Stomach (tissue), 9 donors: ENCODE results near the gene RABL6. TPM values are rescaled to one million over a fixed set of nuclear protein-coding genes. Genes with fewer than 3 reads are reported as not detected.

Source experiments
- DNase-seq, 2 donors: peaks; one replicate each; pipeline versions ENCODE4 v3.0.0 to v3.0.0-alpha.2; 2013 to 2019
- H3K27ac ChIP-seq, 5 donors: fragments of 200-600 bp in 4 of 5; sonication (generic) in 4 of 5; one replicate each; pipeline ENCODE4 v1.5.1; 2013 to 2019; ENCODE audit warnings: mild to moderate bottlenecking in 1 of 5, moderate library complexity in 1 of 5
- H3K27me3 ChIP-seq, 3 donors: fragments of 200-600 bp; sonication (generic); one replicate each; pipeline ENCODE4 v1.5.1; 2017 to 2019; ENCODE audit warnings: mixed run types in 1 of 3
- H3K36me3 ChIP-seq, 4 donors: fragments of 200-600 bp; sonication (generic); 1 replicate in 3 of 4; 2 replicates in 1 of 4; pipeline ENCODE4 v1.5.1; 2016 to 2019
- H3K4me1 ChIP-seq, 4 donors: fragments of 200-600 bp; sonication (generic); one replicate each; pipeline ENCODE4 v1.5.1; 2016 to 2019
- H3K4me3 ChIP-seq, 4 donors: fragments of 200-600 bp; sonication (generic) in 3 of 4; one replicate each; pipeline ENCODE4 v1.5.1; 2016 to 2019; ENCODE audit warnings: mild to moderate bottlenecking in 1 of 4
- H3K9me3 ChIP-seq, 4 donors: fragments of 200-600 bp; sonication (generic); one replicate each; pipeline ENCODE4 v1.5.1; 2016 to 2019
- CTCF ChIP-seq, 7 experiments: fragments of 450-650 bp in 4 of 7; fragments of 200-600 bp in 3 of 7; sonication (generic) in 3 of 7; IDR thresholded peaks; one replicate each; pipeline ENCODE4 v1.5.1; 2016 to 2019; ENCODE audit warnings: antibody characterized with exemption in 7 of 7, control low read depth in 2 of 7, mild to moderate bottlenecking in 1 of 7
- EP300 ChIP-seq: sonication (generic); formaldehyde crosslinking; IDR thresholded peaks from one replicate; pipeline ENCODE4 v1.6.1; 2017; ENCODE audit warnings: antibody characterized with exemption
- POLR2A ChIP-seq, 4 donors: fragments of 450-650 bp; IDR thresholded peaks; one replicate each; pipeline ENCODE4 v1.6.1; 2016; ENCODE audit warnings: antibody characterized with exemption in 4 of 4, control low read depth in 2 of 4, mild to moderate bottlenecking in 1 of 4, moderate library complexity in 1 of 4
- POLR2AphosphoS5 ChIP-seq, 3 donors: sonication (generic); formaldehyde crosslinking; IDR thresholded peaks; one replicate each; pipeline ENCODE4 v1.6.1; 2016; ENCODE audit warnings: antibody characterized with exemption in 3 of 3
- WGBS, 5 donors: extraction: QIAGEN DNeasy Blood & Tissue Kit in 3 of 5; methylation state at CpG; one replicate each; pipeline versions ENCODE4 v1.1.5 to v1.1.7; 2013 to 2018; 5-methylcytosine and 5-hydroxymethylcytosine counted together
- intact Hi-C: fragments of 100-400 bp; cut with DNase I; formaldehyde crosslinking; loops from one replicate; pipeline ENCODE4 v1.15.1; 2023; ENCODE audit warnings: low total_unique reads
- polyA plus RNA-seq, 3 donors: library from polyadenylated mRNA; stranded (reverse); fragments of 200-250 nt; gene quantifications; one replicate each; pipeline ENCODE4 v1.2.3, GENCODE V29; 2013
- total RNA-seq, 5 donors: library from RNA; depleted of rRNA; stranded (reverse); fragments of >200 nt; gene quantifications; one replicate each; pipeline versions ENCODE4 v1.1.0 to v1.2.3, GENCODE V29; 2014 to 2016
- donor health status: healthy with polysubstance abuse.
- donor health status: Bipolar disorder and iron deficiency.
- donor health status: healthy.

The RABL6 gene
- total and polyA plus RNA-seq, 8 donors = 47.4 to 615 (median 62.9) TPM

GRCh38 chr9:136823136-136824046 lies 15.6 kb downstream of the RABL6 start:
- WGBS, 5 donors = 86 to 92% (median 88%) methylated on average over 25 to 30 of the region's 30 CpGs
- Histone ChIP-seq H3K4me3 (no peak overlapping the region), H3K27me3 (no peaks in the 10 kb centered on the region), H3K27ac (no peak overlapping the region), H3K4me1 (peaks cover 13 to 16% (median 14%) of the 10 kb centered on the region in 4 donors), H3K9me3 (no peaks in the 10 kb centered on the region), H3K36me3 (peaks cover 40 to 55% (median 52%) of the 10 kb centered on the region in 4 donors)
- intact Hi-C loops = no loop called here
- no peak for DNase-seq
- TF ChIP-seq POLR2A (IDR thresholded peaks at IDR 0.05) = no peak
- no peak for TF ChIP-seq CTCF (IDR thresholded peaks at IDR 0.05)
- no peak for TF ChIP-seq POLR2AphosphoS5 (IDR thresholded peaks at IDR 0.05)
- TF ChIP-seq EP300 = no peak

- TF ChIP-seq EP300 = no peak
- no peak for TF ChIP-seq POLR2A (IDR thresholded peaks at IDR 0.05)
- no peak for TF ChIP-seq POLR2AphosphoS5 (IDR thresholded peaks at IDR 0.05)
- no peak for TF ChIP-seq CTCF (IDR thresholded peaks at IDR 0.05)
- no peak overlapping the region for H3K27ac ChIP-seq
- WGBS, 5 donors = 89 to 93% (median 92%) methylated on average over 13 to 21 of the region's 21 CpGs
- H3K36me3 ChIP-seq = peaks cover 52 to 67% (median 65%) of the 10 kb centered on the region in 4 donors
- no peak for DNase-seq
- H3K4me1 ChIP-seq = peaks cover 13 to 16% (median 14%) of the 10 kb centered on the region in 4 donors
- intact Hi-C loops = no loop called here
- H3K4me3 ChIP-seq = no peak overlapping the region
- no peaks in the 10 kb centered on the region for H3K9me3 ChIP-seq
- no peaks in the 10 kb centered on the region for H3K27me3 ChIP-seq
Measured at GRCh38 chr9:136824496-136825225, 16.9 kb downstream of the RABL6 start.

GRCh38 chr9:136825295-136826187 lies 17.8 kb downstream of the RABL6 start:
- no peak for DNase-seq
- WGBS, 5 donors = 91 to 94% (median 92%) methylated on average over 36 to 44 of the region's 44 CpGs
- peaks cover 13 to 16% (median 13%) of the 10 kb centered on the region in 4 donors for H3K4me1 ChIP-seq
- H3K4me3 ChIP-seq = no peak overlapping the region
- TF ChIP-seq POLR2AphosphoS5 (IDR thresholded peaks at IDR 0.05) = no peak
- TF ChIP-seq EP300 = no peak
- no peak for TF ChIP-seq CTCF (IDR thresholded peaks at IDR 0.05)
- no peak for TF ChIP-seq POLR2A (IDR thresholded peaks at IDR 0.05)
- H3K36me3 ChIP-seq = peaks cover 60 to 76% (median 74%) of the 10 kb centered on the region in 4 donors
- H3K9me3 ChIP-seq = no peaks in the 10 kb centered on the region
- no peak overlapping the region for H3K27ac ChIP-seq
- intact Hi-C loops = no loop called here
- H3K27me3 ChIP-seq = no peaks in the 10 kb centered on the region

- H3K36me3 ChIP-seq = peaks cover 62 to 82% (median 80%) of the 10 kb centered on the region in 4 donors
- intact Hi-C loops = no loop called here
- H3K9me3 ChIP-seq = no peaks in the 10 kb centered on the region
- no peaks in the 10 kb centered on the region for H3K27me3 ChIP-seq
- no peak overlapping the region for H3K4me3 ChIP-seq
- no peak for DNase-seq
- no peak overlapping the region for H3K27ac ChIP-seq
- WGBS, 5 donors = 93 to 96% (median 94%) methylated on average over 12 to 17 of the region's 17 CpGs
- peaks cover 8 to 10% (median 8%) of the 10 kb centered on the region in 4 donors for H3K4me1 ChIP-seq
- TF ChIP-seq POLR2A (IDR thresholded peaks at IDR 0.05) = no peak
- no peak for TF ChIP-seq POLR2AphosphoS5 (IDR thresholded peaks at IDR 0.05)
- TF ChIP-seq EP300 = no peak
- TF ChIP-seq CTCF (IDR thresholded peaks at IDR 0.05) = no peak
Measured at GRCh38 chr9:136826188-136826541, 18.4 kb downstream of the RABL6 start.
